Fibroblast of gingiva (primary cell): Measurements from ENCODE around the gene RNF41.
A peak's percentile ranks its signal among the peaks of the same experiment; 100 is the strongest.

Source experiments
- DNase-seq: peaks from one replicate; pipeline ENCODE4 v3.0.0-alpha.2; 2011; ENCODE audit warnings: low read depth

RNF41 gene

GRCh38 chr12:56243731-56244181 lies 22.0 kb upstream of the RNF41 start:
- no peak for DNase-seq

- DNase-seq = no peak
Measured at GRCh38 chr12:56242986-56243385, 21.3 kb upstream of the RNF41 start.

GRCh38 chr12:56241424-56242303 lies 19.9 kb upstream of the RNF41 start:
- no peak for DNase-seq

GRCh38 chr12:56237552-56237951 lies 15.8 kb upstream of the RNF41 start:
- no peak for DNase-seq

GRCh38 chr12:56236985-56237384 lies 15.3 kb upstream of the RNF41 start:
- no peak for DNase-seq

DNA sequence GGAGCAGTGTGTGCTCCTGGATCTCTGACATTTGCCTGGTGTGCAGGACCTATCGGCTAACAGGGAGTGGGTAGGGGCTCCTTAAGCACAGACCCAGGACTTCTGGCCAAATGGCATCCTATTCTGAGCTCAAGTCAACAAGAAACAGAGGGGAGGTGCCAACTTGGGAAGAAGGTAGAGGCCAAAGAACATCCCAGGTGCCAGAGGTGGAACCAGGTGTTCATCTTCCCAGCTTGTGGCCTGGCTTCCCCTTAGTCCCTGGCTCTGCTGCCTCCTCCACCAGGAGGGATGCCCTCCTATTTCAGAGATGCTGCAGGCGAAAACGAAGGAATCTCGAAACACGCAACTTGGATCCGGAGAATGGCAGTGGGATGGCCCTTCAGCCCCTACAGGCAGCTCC lies 14.4 kb upstream of the RNF41 start:
- DNase-seq = no peak

DNA sequence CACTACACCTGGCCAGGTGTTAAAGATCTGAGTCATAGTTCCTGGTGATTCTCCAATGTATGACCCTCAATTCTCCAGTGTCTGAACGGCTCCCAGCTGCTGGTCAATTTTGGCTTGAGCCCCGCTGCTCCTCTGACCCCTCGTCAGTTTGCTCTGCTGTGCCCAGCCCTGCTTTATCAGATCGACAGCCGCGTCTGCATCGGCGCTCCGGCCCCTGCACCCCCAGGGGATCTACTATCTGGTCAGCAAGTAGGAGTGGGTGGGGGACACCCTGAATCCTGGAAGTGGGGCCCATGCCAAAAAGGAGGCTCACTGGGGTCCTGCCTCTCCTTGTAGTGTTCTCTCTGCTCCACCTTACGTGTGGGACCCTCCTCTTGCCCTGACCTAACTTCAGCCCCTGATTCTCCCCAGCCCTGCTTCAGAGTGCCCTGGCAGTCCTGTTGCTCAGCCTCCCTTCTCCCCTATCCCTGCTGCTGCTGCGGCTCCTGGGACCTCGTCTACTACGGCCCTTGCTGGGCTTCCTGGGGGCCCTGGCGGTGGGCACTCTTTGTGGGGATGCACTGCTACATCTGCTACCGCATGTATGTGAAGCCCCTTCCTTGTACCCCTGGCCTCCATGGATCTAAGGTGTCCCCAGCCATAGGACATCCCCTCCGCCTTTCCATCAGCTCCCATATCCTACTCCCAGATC lies 13.2 kb upstream of the RNF41 start:
- no peak for DNase-seq

GRCh38 chr12:56231184-56231582 lies 9.5 kb upstream of the RNF41 start:
- DNase-seq = no peak

- DNase-seq = no peak
Measured at GRCh38 chr12:56230432-56231183, 8.9 kb upstream of the RNF41 start.

DNA sequence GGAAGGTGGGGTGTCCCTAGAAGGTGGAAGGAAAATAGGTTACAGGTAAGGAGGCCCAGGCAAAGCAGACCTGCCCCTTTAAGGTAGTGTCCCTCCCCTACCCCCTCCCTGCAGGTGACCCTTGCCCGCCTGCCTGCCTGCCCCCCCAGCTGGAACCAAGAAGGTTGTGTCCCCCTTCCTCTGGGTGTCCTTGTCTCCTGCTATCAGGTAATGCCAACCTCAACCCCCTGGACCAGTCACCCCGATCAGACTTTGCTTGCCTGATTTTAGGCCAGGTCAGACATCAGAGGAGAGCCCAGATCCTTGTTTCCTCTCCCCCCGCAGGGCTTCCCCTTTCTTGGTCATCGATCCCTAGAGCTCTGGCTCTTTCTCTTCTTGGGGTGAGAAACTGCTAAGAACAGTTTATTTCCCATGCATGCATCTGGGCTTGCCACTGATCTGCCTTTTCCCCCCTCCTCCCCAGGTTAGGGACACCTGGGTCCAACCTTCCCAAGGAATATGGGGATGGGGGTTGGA lies 8.3 kb upstream of the RNF41 start, which contains the start of gene SLC39A5:
SLC39A5 (plus strand) TSS at position 136 of the 516 bp plus-strand sequence. CDS start 1,224 bp downstream, outside the sequence.
- DNase-seq = no peak

DNA sequence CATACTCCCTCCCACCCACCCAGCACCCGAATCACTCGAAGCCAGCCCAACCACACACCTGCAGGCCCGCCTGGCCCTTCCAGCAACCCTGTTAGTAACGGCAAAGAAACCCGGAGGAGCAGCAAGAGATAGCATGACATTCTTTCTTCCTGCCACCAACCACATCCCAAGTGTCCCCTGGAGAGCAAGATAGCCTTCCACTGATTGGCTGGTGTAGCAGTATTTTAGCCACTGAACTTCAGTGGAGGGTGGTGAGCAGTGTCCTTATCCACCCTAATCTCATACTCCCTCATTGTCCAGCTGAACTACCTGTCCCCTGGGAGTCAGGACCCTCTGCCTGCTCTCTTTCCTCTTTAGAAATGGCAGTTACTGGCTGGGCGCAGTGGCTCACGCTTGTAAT lies 7.4 kb upstream of the RNF41 start:
- DNase-seq = no peak

DNA sequence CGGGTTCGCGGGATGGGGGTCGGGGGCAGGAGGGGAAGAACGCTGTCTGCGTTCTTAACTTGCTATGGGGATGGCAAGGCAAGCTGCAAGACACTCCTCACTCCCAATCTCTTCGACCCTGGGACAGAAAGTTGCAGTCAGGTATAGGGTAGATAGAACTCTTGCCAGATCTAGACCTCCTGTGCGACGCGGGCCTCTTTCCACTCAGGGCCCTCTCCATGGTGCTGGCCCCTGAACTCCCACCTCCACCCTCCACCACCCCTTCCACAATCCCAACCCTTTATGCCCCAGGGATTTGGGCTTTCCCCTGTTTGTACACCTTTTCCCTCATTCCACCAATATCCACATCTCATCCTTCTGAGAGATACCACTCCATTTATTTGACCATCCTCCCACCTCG lies 3.2 kb upstream of the RNF41 start:
- DNase-seq = no peak

DNA sequence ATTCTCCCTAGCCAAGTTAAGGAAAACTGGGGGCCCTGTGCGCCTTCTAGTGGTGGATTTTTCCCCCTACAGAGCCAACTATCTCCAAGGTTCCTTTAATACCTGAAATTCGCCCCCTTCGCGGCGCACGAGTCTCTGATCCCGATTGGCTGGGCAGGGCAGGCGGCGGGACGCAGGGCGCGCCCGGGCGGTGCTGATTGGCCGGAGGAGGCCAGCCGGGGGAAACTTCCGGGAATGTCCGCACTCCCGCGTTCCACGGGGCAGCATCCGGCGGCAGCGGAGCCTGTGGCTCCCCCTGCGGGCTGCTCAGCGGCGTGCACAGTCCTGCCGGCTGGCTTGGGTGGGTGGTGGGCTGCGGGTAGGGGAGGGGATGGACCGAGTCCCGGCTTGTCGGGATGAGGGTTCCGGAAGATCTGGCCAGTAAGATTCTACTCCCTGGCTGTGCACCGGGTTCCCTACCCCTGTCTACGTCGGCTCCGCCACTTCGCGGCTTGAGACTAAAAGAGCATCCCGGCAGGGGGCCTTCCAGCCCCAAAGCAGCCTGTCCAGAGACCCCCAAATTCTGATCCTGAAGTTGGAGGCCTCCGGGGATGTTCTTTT lies 2.5 kb upstream of the RNF41 start, which contains the start of gene NABP2:
NABP2 (plus strand) TSS at position 241 of the 600 bp plus-strand sequence. CDS start 515 bp downstream, outside the sequence.
- DNase-seq = peak; percentile 97

DNA sequence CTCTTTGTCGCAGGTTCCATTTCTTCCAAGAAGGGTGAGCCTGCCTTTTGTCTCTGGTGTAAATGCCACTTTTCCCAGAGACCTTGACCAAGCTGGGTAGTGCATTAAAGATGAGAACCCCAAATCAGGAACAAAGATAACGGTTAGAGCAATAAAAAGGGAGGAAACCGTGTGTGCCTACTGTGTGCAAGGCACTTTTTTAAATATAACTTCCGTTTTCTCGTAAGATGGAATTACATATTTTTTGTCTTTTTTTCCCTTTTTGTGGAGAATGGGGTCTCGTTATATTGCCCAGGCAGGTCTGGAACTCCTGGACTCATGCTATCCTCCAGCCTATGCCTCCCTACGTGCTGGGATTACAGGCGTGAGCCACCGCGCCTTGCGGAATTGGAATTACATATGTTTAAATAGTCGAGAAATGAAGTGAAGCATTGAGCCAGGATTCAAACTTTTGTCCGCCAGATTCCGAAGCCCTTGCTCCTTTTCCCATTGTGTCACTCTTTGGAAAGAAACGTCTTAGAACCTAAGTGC lies 1.9 kb upstream of the RNF41 start:
- no peak for DNase-seq

DNA sequence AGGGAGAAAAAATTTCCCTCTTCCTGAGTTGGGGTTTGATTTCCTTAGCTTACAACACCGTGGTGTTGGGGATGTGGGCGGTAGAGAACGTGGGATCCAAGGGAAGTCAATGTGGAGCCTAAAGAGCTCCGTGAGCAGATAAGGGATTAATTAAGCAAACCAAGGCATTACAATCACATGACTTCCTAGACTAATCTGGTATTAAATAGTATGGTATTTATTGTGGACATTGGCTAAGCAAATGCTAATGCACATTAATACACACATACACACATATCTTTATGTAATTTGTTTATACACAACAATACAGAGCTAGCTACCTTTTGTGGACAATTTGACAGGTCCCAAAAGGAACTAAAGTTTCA lies 791 bp upstream of the RNF41 start:
- DNase-seq = no peak

GRCh38 chr12:56221232-56221756 lies 428 bp downstream of the RNF41 start:
- DNase-seq = peak; percentile 87

DNA sequence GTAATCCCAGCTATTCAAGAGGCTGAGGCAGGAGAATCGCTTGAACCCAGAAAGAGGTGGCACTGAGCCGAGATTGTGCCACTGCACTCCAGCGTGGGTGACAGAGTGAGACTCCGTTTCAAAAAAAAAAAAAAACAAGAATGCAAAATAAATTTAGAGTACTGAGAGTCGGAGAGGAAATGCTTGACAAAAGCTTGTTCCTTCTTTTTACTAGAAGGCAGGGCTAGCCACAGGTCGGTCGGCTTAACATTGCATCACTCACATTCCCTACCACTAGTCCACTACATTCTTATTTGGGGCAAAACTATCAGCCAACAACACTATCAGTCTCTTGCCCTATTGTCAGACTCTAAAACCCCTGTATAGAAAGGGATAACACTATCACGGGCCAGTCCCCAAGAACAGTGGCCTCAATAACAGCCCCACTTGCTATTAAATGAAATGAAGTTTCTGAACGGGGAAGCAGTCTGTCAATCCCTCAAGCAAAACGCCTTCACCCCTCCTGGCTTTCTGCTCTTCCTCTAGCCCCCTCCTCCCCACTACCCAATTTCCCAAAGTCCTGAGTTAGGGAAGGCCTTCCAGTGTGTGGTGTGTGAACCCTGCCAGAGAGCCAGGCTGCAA lies 1.0 kb downstream of the RNF41 start:
- DNase-seq = peak; percentile 50

DNA sequence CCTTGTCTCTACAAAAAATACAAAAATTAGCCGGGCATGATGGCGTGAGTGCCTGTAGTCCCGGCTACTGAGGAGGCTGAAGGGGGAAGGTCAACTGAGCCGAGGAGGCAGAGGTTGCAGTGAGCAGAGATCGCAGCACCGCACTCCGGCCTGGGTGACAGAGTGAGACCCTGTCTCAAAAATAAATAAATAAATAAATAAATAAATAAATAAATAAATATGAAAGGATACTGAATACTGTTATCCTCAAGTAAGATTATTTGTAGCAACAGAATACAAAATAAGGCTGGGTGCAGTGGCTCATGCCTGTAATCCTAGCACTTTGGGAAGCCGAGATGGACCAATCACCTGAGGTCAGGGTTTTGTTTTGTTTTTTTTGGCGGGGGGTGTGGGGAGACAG lies 1.9 kb downstream of the RNF41 start:
- DNase-seq = no peak

DNA sequence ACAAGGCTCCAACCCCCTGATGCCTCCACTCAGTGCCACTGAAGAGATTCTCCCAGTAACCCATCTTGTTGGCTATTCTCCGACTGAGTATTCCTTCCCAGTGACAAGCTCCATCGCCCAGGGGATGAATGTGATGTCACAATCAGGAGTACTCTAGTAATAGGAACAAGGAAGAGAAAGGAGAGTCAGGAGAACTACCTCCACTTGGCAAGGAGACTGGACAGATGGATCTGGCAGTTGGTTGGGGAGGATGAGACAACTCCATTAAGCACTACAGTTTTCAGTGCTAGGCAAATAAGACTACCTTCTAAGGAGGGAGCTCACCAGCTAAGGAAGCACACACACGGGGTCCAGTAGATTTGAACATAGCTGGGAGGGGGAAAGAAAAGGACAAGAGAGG lies 5.3 kb downstream of the RNF41 start:
- no peak for DNase-seq

DNA sequence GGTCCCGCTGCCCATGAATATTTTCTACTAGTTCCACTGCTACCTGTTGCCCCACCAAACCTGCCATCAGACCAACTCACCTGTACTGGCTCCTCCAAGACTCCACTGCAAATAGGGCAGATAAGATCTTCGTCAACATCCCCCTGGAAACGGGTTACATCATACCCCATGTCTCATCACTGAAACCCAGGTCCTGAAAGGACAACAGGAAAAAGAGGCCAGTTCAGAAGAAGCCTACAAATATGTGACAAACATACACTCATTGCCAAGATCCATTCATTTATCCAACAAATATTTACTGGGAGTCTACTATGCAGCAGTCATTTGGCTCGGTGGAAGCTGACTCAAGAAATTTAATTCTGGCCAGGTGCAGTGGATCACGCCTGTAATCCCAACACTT lies 7.8 kb downstream of the RNF41 start:
- DNase-seq = no peak

GRCh38 chr12:56212361-56212760 lies 9.4 kb downstream of the RNF41 start:
- DNase-seq = no peak
